Small intestine (tissue), 16 donors: Measurements from ENCODE around the gene PGRMC1. TPM values are rescaled to one million over a fixed set of nuclear protein-coding genes. Genes with fewer than 3 reads are reported as not detected.

ENCODE experiments used
- DNase-seq, 2 donors: peaks; one replicate each; pipeline versions ENCODE4 v3.0.0 to v3.0.0-alpha.2; 2013
- FAIRE-seq: peaks from 2 replicates; lab custom pipeline; 2012; peaks lifted over from hg19 to GRCh38; lab: Jason Lieb, UNC
- H3K27ac ChIP-seq, 3 donors: one replicate each; pipeline ENCODE4 v1.5.1; 2013; ENCODE audit warnings: low read length in 2 of 3, mild to moderate bottlenecking in 2 of 3, control low read depth in 1 of 3, inconsistent platforms in 1 of 3, low read depth in 1 of 3, moderate library complexity in 1 of 3
- H3K27me3 ChIP-seq, 3 donors: one replicate each; pipeline ENCODE4 v1.6.1; 2013; ENCODE audit warnings: low read length in 3 of 3, inconsistent platforms in 1 of 3; ENCODE audit not compliant: control insufficient read depth in 3 of 3, insufficient read depth in 3 of 3
- H3K36me3 ChIP-seq, 3 donors: one replicate each; pipeline ENCODE4 v1.6.1; 2013; ENCODE audit warnings: low read length in 3 of 3, inconsistent platforms in 1 of 3, low read depth in 1 of 3, mild to moderate bottlenecking in 1 of 3, moderate library complexity in 1 of 3; ENCODE audit not compliant: control insufficient read depth in 3 of 3, insufficient read depth in 2 of 3
- H3K4me1 ChIP-seq, 3 donors: one replicate each; pipeline ENCODE4 v1.6.1; 2013; ENCODE audit warnings: low read length in 2 of 3, inconsistent platforms in 1 of 3, low read depth in 1 of 3, mild to moderate bottlenecking in 1 of 3, moderate library complexity in 1 of 3; ENCODE audit not compliant: control insufficient read depth in 3 of 3, insufficient read depth in 2 of 3
- H3K4me3 ChIP-seq, 3 donors: one replicate each; pipeline ENCODE4 v1.5.1; 2013; ENCODE audit warnings: low read length in 3 of 3, control low read depth in 1 of 3, inconsistent platforms in 1 of 3, low read depth in 1 of 3, mild to moderate bottlenecking in 1 of 3, moderate library complexity in 1 of 3
- H3K9me3 ChIP-seq, 2 donors: one replicate each; pipeline ENCODE4 v1.6.1; 2013; ENCODE audit warnings: low read depth in 1 of 2, low read length in 1 of 2; ENCODE audit not compliant: control insufficient read depth in 2 of 2, insufficient read depth in 1 of 2
- WGBS, 3 donors: extraction: QIAGEN DNeasy Blood & Tissue Kit; methylation state at CpG; one replicate each; pipeline ENCODE4 v1.1.7; 2013; 5-methylcytosine and 5-hydroxymethylcytosine counted together
- long read RNA-seq, 10 donors: transcript quantifications; one replicate each; lab custom pipeline, GENCODE V29; 2026
- polyA plus RNA-seq, 4 donors: library from polyadenylated mRNA; stranded (reverse) in 3 of 4; unstranded in 1 of 4; fragments of 200-250 nt in 3 of 4; fragments of 120-200 nt in 1 of 4; gene quantifications; one replicate each; pipeline versions ENCODE4 v1.2.1 to v1.2.3, GENCODE V29; 2013
- donor health status: healthy with polysubstance abuse.
- donor health status: control.
- donor health status: control.
- donor health status: Bipolar disorder and iron deficiency.
- donor health status: healthy.

PGRMC1 gene
- 100 to 1,000 TPM in 3 of 4 donors, 10 to 100 TPM in 1; 97.0 to 295 (median 109) TPM for polyA plus RNA-seq
- long read RNA-seq, donor 1, transcript PGRMC1-201 (3 exons, 1,911 nt) = major isoform, 173 of 281 reads
- long read RNA-seq, donor 1, partial matches to known transcripts = 87 of 281 reads
- long read RNA-seq, donor 1, other reads (novel, unspliced or antisense) = 21 of 281 reads
- long read RNA-seq, donor 2, transcript PGRMC1-201 (3 exons, 1,911 nt) = major isoform, 23 of 29 reads
- long read RNA-seq, donor 2, partial matches to known transcripts = 0 of 29 reads
- long read RNA-seq, donor 2, other reads (novel, unspliced or antisense) = 6 of 29 reads
- long read RNA-seq, donor 3, transcript PGRMC1-201 (3 exons, 1,911 nt) = major isoform, 47 of 57 reads
- long read RNA-seq, donor 3, partial matches to known transcripts = 10 of 57 reads
- long read RNA-seq, donor 3, other reads (novel, unspliced or antisense) = 0 of 57 reads
- long read RNA-seq, donor 4, partial matches to known transcripts = 0 of 2 reads
- long read RNA-seq, donor 4, other reads (novel, unspliced or antisense) = 0 of 2 reads
- long read RNA-seq, donor 5, transcript PGRMC1-201 (3 exons, 1,911 nt) = major isoform, 11 of 21 reads
- long read RNA-seq, donor 5, partial matches to known transcripts = 10 of 21 reads
- long read RNA-seq, donor 5, other reads (novel, unspliced or antisense) = 0 of 21 reads
- long read RNA-seq, donor 6, transcript PGRMC1-201 (3 exons, 1,911 nt) = major isoform, 63 of 110 reads
- long read RNA-seq, donor 6, partial matches to known transcripts = 47 of 110 reads
- long read RNA-seq, donor 6, other reads (novel, unspliced or antisense) = 0 of 110 reads
- long read RNA-seq, donor 7, transcript PGRMC1-201 (3 exons, 1,911 nt) = major isoform, 37 of 43 reads
- long read RNA-seq, donor 7, partial matches to known transcripts = 6 of 43 reads
- long read RNA-seq, donor 7, other reads (novel, unspliced or antisense) = 0 of 43 reads
- long read RNA-seq, donor 8, transcript PGRMC1-201 (3 exons, 1,911 nt) = major isoform, 9 of 9 reads
- long read RNA-seq, donor 8, partial matches to known transcripts = 0 of 9 reads
- long read RNA-seq, donor 8, other reads (novel, unspliced or antisense) = 0 of 9 reads
- long read RNA-seq, donor 9, transcript PGRMC1-201 (3 exons, 1,911 nt) = major isoform, 20 of 86 reads
- long read RNA-seq, donor 9, partial matches to known transcripts = 66 of 86 reads
- long read RNA-seq, donor 9, other reads (novel, unspliced or antisense) = 0 of 86 reads
- long read RNA-seq, donor 10, transcript PGRMC1-201 (3 exons, 1,911 nt) = major isoform, 72 of 146 reads
- long read RNA-seq, donor 10, partial matches to known transcripts = 66 of 146 reads
- long read RNA-seq, donor 10, other reads (novel, unspliced or antisense) = 8 of 146 reads

- peak within 1 kb of the TSS; percentile 67 to 83 (median 70) for H3K4me3 ChIP-seq
- no peak for FAIRE-seq
- no peaks in the 10 kb centered on the region for H3K9me3 ChIP-seq
- H3K4me1 ChIP-seq = peaks cover 0 to 10% (median 0%) of the 10 kb centered on the region in 3 donors
- peak within 1 kb of the TSS; percentile 50 to 95 (median 91) for H3K27ac ChIP-seq
- H3K27me3 ChIP-seq = no peaks in the 10 kb centered on the region
- H3K36me3 ChIP-seq = peaks cover 0 to 2% (median 0%) of the 10 kb centered on the region in 3 donors
- DNase-seq = peak; percentile 82 to 89
- WGBS, 3 donors = 1 to 47% (median 3%) methylated on average over 8 to 82 of the region's 82 CpGs
Observed at GRCh38 chrX:119235872-119236622, at the start of gene PGRMC1. PGRMC1 (plus strand) TSS chrX:119236285; CDS start chrX:119236364, 79 bp downstream.

- WGBS, 3 donors = 66 to 72% (median 67%) methylated on average over 7 to 8 of the region's 8 CpGs
- FAIRE-seq = no peak
- no peak for DNase-seq
- Histone ChIP-seq H3K9me3 (no peaks in the 10 kb centered on the region), H3K27me3 (no peaks in the 10 kb centered on the region), H3K27ac (no peak overlapping the region), H3K36me3 (no peaks in the 10 kb centered on the region), H3K4me1 (no peaks in the 10 kb centered on the region), H3K4me3 (no peak overlapping the region)
Observed at GRCh38 chrX:119186763-119187162, 49.3 kb upstream of the PGRMC1 start.

GRCh38 chrX:119187298-119187697 lies 48.8 kb upstream of the PGRMC1 start:
- no peaks in the 10 kb centered on the region for H3K36me3 ChIP-seq
- no peaks in the 10 kb centered on the region for H3K27me3 ChIP-seq
- 42 to 64% (median 52%) methylated on average over 4 of the region's 4 CpGs for WGBS, 3 donors
- no peaks in the 10 kb centered on the region for H3K4me1 ChIP-seq
- H3K9me3 ChIP-seq = no peaks in the 10 kb centered on the region
- H3K4me3 ChIP-seq = no peak overlapping the region
- FAIRE-seq (no peak), DNase-seq (peak in 1 of 2 donors; percentile 4)
- no peak overlapping the region for H3K27ac ChIP-seq

- 92 to 95% (median 94%) methylated on average over 3 of the region's 3 CpGs for WGBS, 3 donors
- Histone ChIP-seq H3K4me3 (no peak overlapping the region), H3K27me3 (no peaks in the 10 kb centered on the region), H3K27ac (no peak overlapping the region), H3K36me3 (no peaks in the 10 kb centered on the region), H3K9me3 (no peaks in the 10 kb centered on the region), H3K4me1 (no peaks in the 10 kb centered on the region)
- FAIRE-seq (no peak), DNase-seq (no peak)
Observed at GRCh38 chrX:119189115-119189514, 47.0 kb upstream of the PGRMC1 start.

GRCh38 chrX:119189595-119189994 lies 46.5 kb upstream of the PGRMC1 start:
- no peak for FAIRE-seq
- no peaks in the 10 kb centered on the region for H3K36me3 ChIP-seq
- no peaks in the 10 kb centered on the region for H3K27me3 ChIP-seq
- WGBS, 3 donors = 63 to 70% (median 65%) methylated on average over 4 of the region's 4 CpGs
- H3K4me3 ChIP-seq = no peak overlapping the region
- H3K27ac ChIP-seq = peak overlapping the region in 2 of 3 donors; percentile 45 to 51
- H3K9me3 ChIP-seq = no peaks in the 10 kb centered on the region
- DNase-seq = no peak
- no peaks in the 10 kb centered on the region for H3K4me1 ChIP-seq

GRCh38 chrX:119190091-119190681 lies 45.9 kb upstream of the PGRMC1 start:
- no peak overlapping the region for H3K4me3 ChIP-seq
- H3K36me3 ChIP-seq = no peaks in the 10 kb centered on the region
- WGBS, 3 donors = 60 to 71% (median 65%) methylated on average over 4 of the region's 4 CpGs
- no peak for FAIRE-seq
- no peak for DNase-seq
- peak overlapping the region in 2 of 3 donors; percentile 45 to 51 for H3K27ac ChIP-seq
- no peaks in the 10 kb centered on the region for H3K27me3 ChIP-seq
- H3K4me1 ChIP-seq = no peaks in the 10 kb centered on the region
- H3K9me3 ChIP-seq = no peaks in the 10 kb centered on the region

GRCh38 chrX:119190831-119191230 lies 45.3 kb upstream of the PGRMC1 start:
- no peak for FAIRE-seq
- 57 to 68% (median 61%) methylated on average over 8 of the region's 8 CpGs for WGBS, 3 donors
- Histone ChIP-seq H3K27ac (peak overlapping the region in 2 of 3 donors; percentile 20 to 51), H3K4me1 (no peaks in the 10 kb centered on the region), H3K9me3 (no peaks in the 10 kb centered on the region), H3K36me3 (no peaks in the 10 kb centered on the region), H3K4me3 (no peak overlapping the region), H3K27me3 (no peaks in the 10 kb centered on the region)
- peak in 1 of 2 donors; percentile 4 for DNase-seq
